GM19035 (cell line): Measurements from ENCODE around the gene KCTD19.

Experiments
- ATAC-seq: cut with Tn5 transposase; IDR thresholded peaks from one replicate; pipeline ENCODE4 v1.9.1; 2021; ENCODE audit not compliant: unreplicated experiment

The KCTD19 gene

DNA sequence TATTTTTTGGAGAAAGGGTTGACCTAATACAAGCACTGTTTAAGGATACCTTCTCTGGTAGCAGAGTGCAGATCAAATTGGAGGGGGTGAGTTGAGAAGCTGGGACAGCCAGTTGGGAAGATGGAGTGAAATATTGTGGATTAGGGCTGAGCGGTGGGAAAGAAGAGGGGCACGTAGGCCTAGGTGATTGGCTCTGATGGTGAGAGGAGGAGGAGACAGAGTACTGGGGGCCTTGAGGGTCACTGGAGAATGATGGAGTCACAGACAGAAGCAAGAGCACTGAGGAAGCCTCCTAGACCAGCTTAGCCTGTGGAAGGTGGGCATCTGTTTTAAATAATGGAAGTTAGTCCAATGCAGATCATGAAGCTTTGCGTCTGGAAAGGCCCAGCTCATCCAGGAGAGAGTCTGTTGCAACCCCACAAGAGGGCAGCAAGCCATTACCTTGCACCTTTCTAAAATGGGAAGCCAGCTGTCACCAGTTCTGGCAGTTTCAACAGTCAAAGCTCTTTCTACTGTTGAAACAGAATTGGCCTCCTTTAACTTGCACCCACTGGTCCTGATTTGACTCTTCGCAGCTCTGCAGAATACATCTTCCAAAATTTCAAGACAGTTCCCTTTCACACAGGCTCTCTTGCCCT, 66.0 kb downstream of the KCTD19 start:
- ATAC-seq: no peak

- no peak for ATAC-seq
Observed at GRCh38 chr16:67259705-67260104, 66.8 kb downstream of the KCTD19 start.

DNA sequence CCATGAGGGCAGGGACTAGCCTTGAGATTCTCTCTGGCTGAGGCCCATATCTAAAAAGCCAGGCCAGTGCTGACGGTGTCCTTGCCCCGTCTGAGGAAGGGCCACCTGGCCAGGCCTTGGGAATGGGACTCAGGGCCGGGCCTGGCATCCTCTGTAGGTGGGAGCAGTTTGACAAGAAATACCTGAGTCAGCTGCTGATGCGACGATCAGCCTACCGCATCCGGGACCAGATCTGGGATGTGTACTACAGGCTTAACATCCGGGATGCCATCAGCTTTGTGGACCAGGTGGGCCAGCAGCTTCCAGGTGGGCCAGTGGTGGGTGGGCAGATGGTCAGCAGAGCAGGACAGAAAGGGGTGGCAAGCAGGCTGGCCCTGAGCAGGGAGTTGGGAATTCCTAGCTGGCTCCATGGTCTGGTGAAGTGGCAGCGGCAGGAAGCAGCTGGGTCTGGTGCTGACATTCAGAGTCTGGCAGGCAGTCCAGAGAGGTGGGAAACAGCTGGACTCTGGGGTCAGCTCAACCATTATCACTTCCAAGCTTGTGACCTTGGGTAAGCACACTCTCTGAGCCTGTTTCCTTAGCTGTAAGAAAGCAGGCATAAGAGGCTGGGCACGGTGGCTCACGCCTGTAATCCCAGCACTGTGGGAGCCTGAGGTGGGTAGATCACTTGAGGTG, 68.2 kb downstream of the KCTD19 start:
- ATAC-seq: no peak

DNA sequence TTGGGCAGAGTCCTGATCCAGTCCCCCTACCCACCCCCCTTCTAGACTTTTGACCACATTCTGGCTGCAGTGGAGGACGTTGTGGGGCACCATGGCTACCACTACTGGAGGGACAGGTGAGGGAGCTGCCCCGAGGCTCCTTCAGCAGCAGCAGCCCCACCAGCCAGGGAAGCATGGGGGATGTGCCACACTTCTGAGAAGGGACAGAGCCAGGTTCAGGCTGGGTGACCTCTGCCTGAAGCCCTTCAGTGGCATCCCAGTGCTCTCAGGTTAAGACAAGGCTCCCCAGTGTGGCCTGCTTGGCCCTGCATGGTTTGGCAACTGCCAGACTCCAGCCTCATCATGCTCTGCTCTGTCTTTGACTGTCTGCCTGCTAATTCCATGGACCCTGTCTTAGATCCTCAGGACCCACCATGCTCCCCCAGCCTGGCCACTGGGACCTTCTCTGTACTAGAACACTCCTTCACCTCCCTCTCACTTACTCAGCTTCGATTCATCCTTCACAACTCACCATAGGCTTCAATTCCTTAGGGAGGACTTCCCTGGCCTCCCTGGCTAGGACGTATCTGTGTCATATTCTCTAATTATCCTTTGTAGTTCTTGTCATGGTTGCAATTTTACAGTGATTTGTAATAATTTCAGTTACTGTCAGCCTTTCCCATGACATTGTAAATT, 68.9 kb downstream of the KCTD19 start:
- ATAC-seq: no peak

DNA sequence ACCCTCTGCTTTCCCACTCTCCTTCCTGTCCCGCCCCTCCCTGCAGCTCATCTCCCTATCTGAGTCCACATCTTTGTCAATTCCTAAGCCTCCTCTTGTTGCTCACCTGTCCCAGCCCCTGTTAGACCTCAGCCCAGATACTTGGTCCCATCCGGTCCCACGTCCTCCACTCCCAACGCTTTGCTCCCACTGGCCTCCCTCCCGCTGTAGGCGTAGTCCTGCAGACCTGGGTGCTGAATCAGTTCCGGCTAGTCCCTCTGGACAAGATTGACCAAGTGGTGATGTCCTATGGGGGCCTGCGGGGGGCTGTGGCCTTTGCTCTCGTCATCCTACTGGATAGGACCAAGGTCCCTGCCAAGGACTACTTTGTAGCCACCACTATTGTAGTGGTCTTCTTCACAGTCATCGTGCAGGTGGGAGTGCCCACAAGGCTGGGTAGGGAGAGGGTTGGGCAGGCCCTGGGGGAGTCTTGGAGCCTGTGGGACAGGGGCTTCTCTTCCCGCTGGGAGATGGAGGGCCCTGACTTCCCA, 69.8 kb downstream of the KCTD19 start:
- no peak for ATAC-seq

- ATAC-seq: no peak
Observed at GRCh38 chr16:67255553-67256221, 70.9 kb downstream of the KCTD19 start.

DNA sequence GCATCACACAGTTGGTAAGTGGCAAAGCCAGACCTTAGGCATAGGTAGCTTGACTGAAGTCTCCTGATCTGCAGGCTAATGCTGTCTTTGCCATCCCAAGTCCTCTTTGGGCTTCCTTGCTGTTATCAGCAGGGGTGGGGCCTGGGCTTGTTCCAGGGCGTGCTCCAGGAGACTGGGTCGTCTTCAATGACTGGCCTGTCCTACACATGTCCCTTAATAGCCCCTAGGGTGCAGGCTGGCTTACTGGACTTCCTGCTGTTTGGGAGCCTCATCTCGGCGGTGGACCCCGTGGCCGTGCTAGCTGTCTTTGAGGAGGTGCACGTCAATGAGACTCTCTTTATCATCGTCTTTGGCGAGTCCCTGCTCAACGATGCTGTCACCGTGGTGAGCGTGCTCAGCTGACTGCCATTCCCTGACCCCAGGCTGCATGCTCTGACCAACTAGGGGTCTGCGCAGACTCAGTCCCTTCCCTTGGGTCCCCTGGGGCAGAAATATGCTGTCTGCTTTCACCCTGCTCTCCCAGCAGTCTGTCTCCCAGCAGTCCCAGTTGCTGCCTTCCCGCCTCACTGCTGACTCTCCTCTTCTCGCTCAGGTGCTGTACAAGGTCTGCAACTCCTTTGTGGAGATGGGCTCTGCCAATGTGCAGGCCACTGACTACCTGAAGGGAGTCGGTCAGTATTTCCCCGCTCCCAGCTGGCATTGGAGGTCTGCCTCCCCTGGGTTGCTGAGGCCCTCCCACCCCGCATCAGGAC, 71.6 kb downstream of the KCTD19 start:
- no peak for ATAC-seq

DNA sequence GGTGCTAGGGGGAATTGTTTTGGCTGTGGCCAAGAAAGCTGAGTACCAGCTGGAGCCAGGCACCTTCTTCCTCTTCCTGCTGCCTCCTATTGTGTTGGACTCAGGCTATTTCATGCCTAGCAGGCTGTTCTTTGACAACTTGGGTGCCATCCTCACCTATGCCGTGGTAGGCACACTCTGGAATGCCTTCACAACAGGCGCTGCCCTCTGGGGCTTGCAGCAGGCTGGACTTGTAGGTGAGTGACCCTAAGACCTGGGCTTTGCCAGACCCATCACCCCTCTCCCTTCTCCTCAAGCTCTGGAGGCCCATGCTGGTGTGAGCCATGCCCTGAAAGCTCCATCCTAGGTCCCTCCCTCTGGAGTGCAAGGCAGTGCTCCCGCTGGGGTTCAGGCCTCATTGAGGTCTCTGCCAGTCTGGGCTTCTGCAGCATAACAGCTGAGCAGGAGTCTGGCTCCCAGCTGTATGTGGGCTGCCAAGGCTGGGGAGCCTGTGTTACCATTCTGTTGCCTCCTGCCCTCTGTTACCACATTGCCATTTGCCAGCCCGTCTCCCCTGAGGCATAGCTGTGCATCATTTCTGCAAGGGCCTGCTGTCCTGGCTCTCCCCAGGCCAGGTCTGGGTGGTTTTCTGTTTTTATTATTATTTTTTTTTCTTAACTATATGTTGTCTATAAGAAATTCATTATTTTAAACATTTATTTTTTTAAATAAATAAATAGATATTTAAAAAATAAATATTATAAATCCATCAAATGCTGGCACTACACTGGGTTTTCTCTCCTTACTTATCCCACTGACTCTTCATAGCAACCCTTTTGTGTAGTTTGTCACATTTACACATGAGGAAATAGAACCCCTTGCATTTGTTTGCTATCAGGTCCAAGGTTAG, 73.7 kb downstream of the KCTD19 start:
- ATAC-seq: no peak

GRCh38 chr16:67250045-67250327, 76.6 kb downstream of the KCTD19 start:
- no peak for ATAC-seq

GRCh38 chr16:67249178-67250044, 77.1 kb downstream of the KCTD19 start:
- no peak for ATAC-seq

GRCh38 chr16:67248401-67249177, 78.0 kb downstream of the KCTD19 start, which contains the start of gene SLC9A5:
TSS of gene SLC9A5 (plus strand) at chr16:67248979. CDS start at chr16:67249015, 36 bp downstream.
- no peak for ATAC-seq

DNA sequence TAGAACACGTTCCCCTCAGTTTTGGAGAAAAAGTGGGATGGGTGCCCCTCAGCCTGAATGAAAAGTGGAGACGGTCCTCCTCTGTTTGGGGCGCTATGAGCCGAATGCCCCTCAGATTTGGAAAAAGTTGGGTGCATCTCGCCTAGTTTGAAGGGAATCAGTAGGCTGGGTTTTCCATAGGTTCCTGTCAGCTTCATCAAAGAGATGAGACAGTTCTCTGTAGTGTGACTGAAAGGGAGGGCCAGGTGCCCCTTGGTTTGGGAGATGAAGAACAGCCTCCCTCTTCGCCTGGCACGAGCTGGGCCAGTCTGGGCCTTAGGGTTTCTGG, 78.5 kb downstream of the KCTD19 start:
- no peak for ATAC-seq

DNA sequence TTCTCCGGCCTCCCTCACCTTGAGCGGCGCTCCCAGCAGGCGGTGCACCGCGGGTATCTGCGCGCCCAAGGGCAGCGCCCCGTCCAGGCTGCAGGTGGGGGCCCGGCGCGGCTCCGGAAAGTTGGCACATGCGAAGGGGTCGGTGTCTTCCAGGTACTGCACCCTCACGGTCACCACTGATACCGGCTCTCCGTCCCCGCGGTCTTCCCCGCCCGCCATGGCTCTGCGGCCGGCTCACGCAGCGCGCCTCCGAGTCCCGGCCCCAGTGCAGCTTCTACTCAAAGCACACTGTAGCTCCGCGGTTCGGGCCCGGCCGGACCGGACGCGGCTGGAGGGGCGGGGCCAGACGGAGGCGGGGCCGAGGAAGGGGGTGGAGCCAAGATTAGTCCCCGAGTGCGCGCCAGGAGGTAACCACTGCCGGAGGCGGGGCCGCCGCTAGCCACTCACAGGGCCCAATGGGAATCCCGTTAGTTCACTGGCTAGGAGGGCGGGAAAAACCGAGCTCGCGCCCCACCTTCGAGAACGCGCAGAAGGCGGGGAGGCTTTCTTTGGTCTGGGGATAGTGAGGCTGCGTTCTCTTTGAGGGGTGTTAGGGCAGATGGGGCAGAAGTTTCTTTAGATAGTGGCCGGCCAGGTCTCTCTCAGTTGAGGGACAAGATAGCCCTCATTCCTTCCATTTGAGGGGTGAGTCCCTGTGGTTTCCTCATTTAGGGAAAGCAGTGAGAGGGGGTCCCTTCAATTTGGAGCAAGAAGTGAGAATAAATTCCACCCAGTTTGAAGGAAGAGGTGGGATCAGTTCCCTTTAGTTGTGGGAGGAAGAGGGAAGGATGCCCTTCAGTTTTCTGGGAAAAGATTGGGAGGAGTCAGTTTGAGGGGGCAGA, 79.1 kb downstream of the KCTD19 start, which contains the start of gene FHOD1:
FHOD1 (minus strand) TSS at position 290 of the 881 bp plus-strand sequence; CDS start at position 219, 71 bp downstream.
- ATAC-seq: peak; percentile 44

DNA sequence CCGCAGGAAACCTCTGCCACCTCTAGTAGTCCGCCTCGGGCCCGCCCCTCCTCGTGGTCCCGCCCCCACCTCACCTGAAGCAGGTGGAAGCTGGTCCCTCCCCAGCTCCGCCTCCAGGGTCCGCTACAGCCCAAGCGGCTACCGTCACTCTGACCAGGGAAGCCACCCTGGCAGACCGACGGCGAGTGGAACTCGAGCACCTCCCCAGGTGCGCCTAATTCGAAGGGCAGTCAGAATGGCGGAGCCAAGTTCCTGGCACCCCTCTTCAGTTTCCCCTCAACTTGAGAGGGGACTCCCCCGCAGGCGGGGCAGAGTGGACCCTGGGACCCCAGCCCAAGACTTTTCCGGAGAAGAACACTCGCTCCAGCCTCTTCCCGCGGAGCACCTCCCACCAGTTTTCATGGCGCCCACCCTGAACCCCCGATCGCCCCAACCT, 79.8 kb downstream of the KCTD19 start:
- peak; percentile 14 for ATAC-seq

DNA sequence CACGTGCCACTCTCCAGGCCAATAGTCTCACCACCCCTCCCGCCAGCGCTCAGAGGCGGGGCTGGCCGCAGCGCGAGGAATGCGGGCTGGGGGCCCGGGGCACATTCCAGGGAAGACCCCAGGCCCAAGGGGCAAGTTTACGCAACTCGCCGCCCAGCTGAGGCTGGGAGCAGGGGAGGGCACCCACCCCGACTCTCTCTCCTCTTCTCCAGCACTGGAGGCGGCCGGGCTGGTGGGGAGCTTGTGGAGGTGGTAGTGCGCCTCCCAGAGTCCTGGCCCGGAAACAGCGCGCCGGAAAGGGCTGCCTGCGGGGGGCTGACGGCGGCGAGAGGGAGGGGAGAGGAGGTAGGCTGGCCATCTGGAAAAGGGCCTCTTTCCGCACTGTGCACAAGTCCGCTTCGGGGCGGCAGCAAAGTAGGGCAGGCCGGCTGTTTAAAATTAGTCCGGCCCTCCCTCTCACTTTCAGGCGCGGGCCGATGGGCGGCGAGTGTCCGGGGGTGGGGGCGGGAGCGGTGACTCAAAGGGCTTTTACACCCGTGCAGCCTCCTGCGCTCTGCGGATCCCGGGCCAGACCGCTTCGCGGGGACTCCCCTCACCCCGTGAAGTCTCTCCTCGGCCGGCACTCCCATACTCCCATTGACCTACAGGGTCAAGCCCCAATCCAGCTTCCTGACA, 80.3 kb downstream of the KCTD19 start:
- peak; percentile 22 for ATAC-seq

- no peak for ATAC-seq
Observed at GRCh38 chr16:67245674-67246080, 80.9 kb downstream of the KCTD19 start.

GRCh38 chr16:67245186-67245585, 81.4 kb downstream of the KCTD19 start:
- no peak for ATAC-seq
